Psoas muscle (tissue), 8 donors: ENCODE measurements around the gene PTPN3. TPM values are rescaled to one million over a fixed set of nuclear protein-coding genes. Genes with fewer than 3 reads are reported as not detected.
"Not testable (repeated sequence)": the region's sequence is repeated elsewhere in the genome, so short reads cannot be mapped to it uniquely, and the experiment has no call there.

Experiments
- ATAC-seq, 4 donors: fragments of 200-7000 bp; cut with Tn5 transposase; one replicate each; pipeline ENCODE4 v1.9.1; 2020; ENCODE audit warnings: moderate library complexity in 3 of 4, mild to moderate bottlenecking in 2 of 4
- DNase-seq, 2 donors: peaks; one replicate each; pipeline ENCODE4 v3.0.0-alpha.2; 2020
- H3K27ac ChIP-seq: fragments of 200-600 bp; one replicate; pipeline ENCODE4 v1.8.0; 2022
- H3K27me3 ChIP-seq, 3 donors: fragments of 200-600 bp in 1 of 3; one replicate each; pipeline versions ENCODE4 v1.6.1 to v1.8.0; 2013 to 2022; ENCODE audit warnings: low read length in 2 of 3, mild to moderate bottlenecking in 2 of 3, moderate library complexity in 1 of 3; ENCODE audit not compliant: insufficient read depth in 3 of 3
- H3K36me3 ChIP-seq, 2 donors: fragments of 200-600 bp in 1 of 2; one replicate each; pipeline versions ENCODE4 v1.6.1 to v1.8.0; 2013 to 2022; ENCODE audit warnings: low read depth in 1 of 2, mild to moderate bottlenecking in 1 of 2, moderate library complexity in 1 of 2; ENCODE audit not compliant: insufficient read depth in 1 of 2
- H3K4me1 ChIP-seq: fragments of 200-600 bp; one replicate; pipeline ENCODE4 v1.8.0; 2022
- H3K4me3 ChIP-seq: fragments of 200-600 bp; one replicate; pipeline ENCODE4 v1.8.0; 2022; ENCODE audit warnings: mild to moderate bottlenecking
- H3K9me3 ChIP-seq: fragments of 200-600 bp; one replicate; pipeline ENCODE4 v1.8.0; 2022
- WGBS, 3 donors: extraction: QIAGEN DNeasy Blood & Tissue Kit; methylation state at CpG; one replicate each; pipeline versions ENCODE4 v1.1.6 to v1.1.7; 2013; 5-methylcytosine and 5-hydroxymethylcytosine counted together
- intact Hi-C, 2 donors: fragments of 100-400 bp; cut with DNase I; formaldehyde crosslinking; loops; one replicate each; pipeline versions ENCODE4 v1.11.0 to v1.14.2; 2022
- polyA plus RNA-seq, 3 donors: library from polyadenylated mRNA; stranded (reverse); fragments of 200-250 nt; gene quantifications; one replicate each; pipeline ENCODE4 v1.2.3, GENCODE V29; 2013
- total RNA-seq, 4 donors: library from RNA; stranded (reverse); fragmentation: NEBNext Ultra II Directional in 2 of 4; extraction: Animal tissue kit (Norgen Biotek cat#: 25700) in 2 of 4; gene quantifications; one replicate each; pipeline versions ENCODE4 v1.2.1 to v1.2.4, GENCODE V29; 2021 to 2023
- TF ChIP-seq, protein P1 (sequence below): fragments of 200-600 bp; IDR thresholded peaks from one replicate; pipeline ENCODE4 v1.8.0; 2022; ENCODE audit warnings: antibody characterized with exemption
- donor health status: healthy with polysubstance abuse.
- donor health status: DM: no; HTN: no; CAD: no; lungs with moderate emphysema.
- donor health status: Bipolar disorder and iron deficiency.
- donor health status: healthy.
- donor health status: DM: yes; HTN: yes; CAD: no.
- donor health status: DM: no; HTN: no; CAD: no.
- donor health status: DM: no; HTN: no; CAD: no.
- donor health status: DM: yes; HTN: yes; CAD: no.

PTPN3 gene
- total and polyA plus RNA-seq, 7 donors: 8.8 to 130 (median 46.5) TPM

DNA sequence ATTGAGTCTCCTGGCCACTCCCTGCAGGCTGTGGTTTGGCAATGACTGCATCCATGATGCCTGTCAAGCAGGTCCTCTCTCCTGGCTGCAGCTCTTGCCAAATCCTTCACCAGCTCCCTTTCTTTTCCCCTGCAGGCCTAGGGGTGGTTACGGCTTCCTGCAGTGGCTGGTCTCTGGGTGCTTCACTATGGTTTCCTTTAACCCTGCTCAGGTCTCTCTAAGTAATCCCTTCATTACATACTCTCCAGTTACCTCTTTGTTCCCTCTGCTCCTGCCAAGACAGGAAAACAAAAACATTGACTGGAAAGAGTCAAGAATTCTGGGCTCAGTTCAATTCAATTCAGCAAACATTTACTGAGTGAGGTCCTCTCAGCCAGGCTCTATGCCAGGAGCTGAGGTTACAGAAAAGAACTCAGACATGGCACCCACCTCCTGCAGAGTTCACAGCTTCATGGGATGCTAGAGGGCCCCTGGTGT lies 19.8 kb upstream of the PTPN3 start:
- WGBS, 3 donors: 78 to 92% (median 91%) methylated on average over 1 of the region's 1 CpG
- Histone ChIP-seq H3K27me3 (no peaks in the 10 kb centered on the region), H3K36me3 (no peaks in the 10 kb centered on the region), H3K4me1 (peaks cover 4% of the 10 kb centered on the region), H3K27ac (no peak overlapping the region), H3K4me3 (no peak overlapping the region), H3K9me3 (no peaks in the 10 kb centered on the region)
- intact Hi-C loops: loop anchor here in 1 of 2 donors (5.0 kb wide), 1 partner anchor 76 kb away; no protein-coding TSS in a partner anchor
- TF ChIP-seq, protein P1, sequence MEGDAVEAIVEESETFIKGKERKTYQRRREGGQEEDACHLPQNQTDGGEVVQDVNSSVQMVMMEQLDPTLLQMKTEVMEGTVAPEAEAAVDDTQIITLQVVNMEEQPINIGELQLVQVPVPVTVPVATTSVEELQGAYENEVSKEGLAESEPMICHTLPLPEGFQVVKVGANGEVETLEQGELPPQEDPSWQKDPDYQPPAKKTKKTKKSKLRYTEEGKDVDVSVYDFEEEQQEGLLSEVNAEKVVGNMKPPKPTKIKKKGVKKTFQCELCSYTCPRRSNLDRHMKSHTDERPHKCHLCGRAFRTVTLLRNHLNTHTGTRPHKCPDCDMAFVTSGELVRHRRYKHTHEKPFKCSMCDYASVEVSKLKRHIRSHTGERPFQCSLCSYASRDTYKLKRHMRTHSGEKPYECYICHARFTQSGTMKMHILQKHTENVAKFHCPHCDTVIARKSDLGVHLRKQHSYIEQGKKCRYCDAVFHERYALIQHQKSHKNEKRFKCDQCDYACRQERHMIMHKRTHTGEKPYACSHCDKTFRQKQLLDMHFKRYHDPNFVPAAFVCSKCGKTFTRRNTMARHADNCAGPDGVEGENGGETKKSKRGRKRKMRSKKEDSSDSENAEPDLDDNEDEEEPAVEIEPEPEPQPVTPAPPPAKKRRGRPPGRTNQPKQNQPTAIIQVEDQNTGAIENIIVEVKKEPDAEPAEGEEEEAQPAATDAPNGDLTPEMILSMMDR: no peak
- no peak for ATAC-seq
- DNase-seq: no peak

DNA sequence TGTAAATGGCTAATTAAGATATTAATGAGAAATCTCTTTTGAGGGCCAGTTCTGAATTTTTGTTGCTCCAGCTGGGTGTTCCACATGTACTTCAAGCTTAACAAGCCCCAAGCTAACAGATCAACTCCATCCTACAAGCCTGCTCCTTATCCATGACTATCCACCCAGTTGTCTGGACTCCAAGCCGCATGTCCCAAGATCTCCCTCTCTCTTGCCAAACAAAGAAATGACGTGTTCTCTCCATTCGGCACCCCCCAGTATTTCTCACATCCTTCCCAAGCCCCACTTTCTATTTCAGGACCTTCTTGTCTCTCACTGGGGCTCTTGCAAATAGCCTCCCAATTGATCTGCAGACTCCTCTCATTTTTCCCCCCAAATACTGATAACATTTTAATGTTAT lies 15.8 kb upstream of the PTPN3 start:
- H3K4me1 ChIP-seq: no peaks in the 10 kb centered on the region
- no peak for DNase-seq
- H3K9me3 ChIP-seq: no peaks in the 10 kb centered on the region
- H3K27me3 ChIP-seq: no peaks in the 10 kb centered on the region
- WGBS, 3 donors: 76 to 85% (median 83%) methylated on average over 3 of the region's 3 CpGs
- intact Hi-C loops: no loop called here
- H3K36me3 ChIP-seq: no peaks in the 10 kb centered on the region
- H3K4me3 ChIP-seq: no peak overlapping the region
- TF ChIP-seq, protein P1: no peak
- no peak for ATAC-seq
- H3K27ac ChIP-seq: no peak overlapping the region

DNA sequence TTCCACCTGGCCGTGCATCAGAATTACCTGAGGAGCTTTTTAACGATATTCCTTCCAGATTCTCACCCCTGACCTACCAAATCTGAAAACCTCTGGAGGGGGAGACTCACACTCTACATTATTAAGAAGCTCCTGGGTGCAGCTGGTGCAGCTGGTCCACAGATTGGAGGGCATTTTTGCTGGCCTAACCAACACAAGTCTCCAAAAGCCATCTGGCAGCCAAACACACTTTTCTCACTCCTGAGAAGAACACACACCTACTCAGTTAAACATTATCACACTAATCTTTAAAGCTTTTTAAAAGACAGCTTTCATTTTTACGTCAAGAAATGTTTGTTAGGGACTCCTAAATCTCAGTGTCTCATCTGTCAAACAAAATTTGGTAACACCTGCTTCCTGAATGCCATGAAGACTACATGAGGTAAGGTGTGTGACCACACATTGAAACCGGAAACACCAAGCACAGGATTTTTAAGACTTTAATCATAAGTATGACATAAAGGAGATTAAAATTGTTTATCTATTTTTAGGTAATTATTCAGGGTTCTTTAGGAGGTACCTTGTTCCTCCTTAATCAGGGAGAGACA lies 14.2 kb upstream of the PTPN3 start:
- Histone ChIP-seq H3K27ac (no peak overlapping the region), H3K27me3 (no peaks in the 10 kb centered on the region), H3K4me3 (no peak overlapping the region), H3K4me1 (peaks cover 4% of the 10 kb centered on the region), H3K36me3 (no peaks in the 10 kb centered on the region), H3K9me3 (no peaks in the 10 kb centered on the region)
- DNase-seq: no peak
- TF ChIP-seq, protein P1: no peak
- WGBS, 3 donors: 77 to 84% (median 84%) methylated on average over 4 of the region's 4 CpGs
- ATAC-seq: no peak
- intact Hi-C loops: no loop called here

DNA sequence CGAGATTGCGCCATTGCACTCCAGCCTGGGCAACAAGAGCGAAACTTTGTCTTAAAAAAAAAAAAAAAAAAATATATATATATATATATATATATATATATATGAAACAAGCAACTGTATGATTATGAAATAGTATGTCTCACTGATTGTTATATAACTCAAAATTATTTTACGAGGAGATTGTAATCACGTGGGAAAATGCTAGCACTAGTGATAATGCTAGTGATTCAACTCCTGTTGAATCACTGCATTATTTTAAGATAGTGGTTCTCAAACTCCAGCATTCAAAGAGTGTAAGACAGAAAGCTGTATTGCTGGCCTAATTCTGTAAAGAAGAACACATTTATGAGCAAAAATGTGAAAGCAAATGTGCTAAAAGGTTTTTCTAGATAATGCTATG lies 12.4 kb upstream of the PTPN3 start:
- Histone ChIP-seq H3K27me3 (no peaks in the 10 kb centered on the region), H3K36me3 (no peaks in the 10 kb centered on the region), H3K9me3 (no peaks in the 10 kb centered on the region), H3K4me1 (peaks cover 11% of the 10 kb centered on the region), H3K27ac (no peak overlapping the region), H3K4me3 (no peak overlapping the region)
- ATAC-seq: no peak
- intact Hi-C loops: no loop called here
- DNase-seq: no peak
- WGBS, 3 donors: 85 to 88% (median 85%) methylated on average over 5 of the region's 5 CpGs
- TF ChIP-seq, protein P1: no peak

DNA sequence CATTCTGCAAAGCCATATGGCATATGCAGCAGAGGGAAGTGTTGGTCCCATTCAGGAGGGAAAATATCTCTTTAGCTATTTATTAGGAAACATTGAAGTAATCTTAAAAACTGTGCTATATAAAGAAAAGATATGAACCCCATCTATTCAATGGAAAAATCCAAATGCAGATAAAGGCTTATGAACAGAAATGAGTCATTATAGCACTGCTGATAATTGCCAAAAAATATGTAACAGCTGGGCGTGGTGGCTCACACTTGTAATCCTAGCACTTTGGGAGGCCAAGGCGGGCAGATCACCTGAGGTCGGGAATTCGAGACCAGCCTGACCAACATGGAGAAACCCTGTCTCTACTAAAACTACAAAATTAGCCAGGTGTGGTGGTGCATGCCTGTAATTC lies 11.9 kb upstream of the PTPN3 start:
- intact Hi-C loops, ATAC-seq, DNase-seq, H3K27ac ChIP-seq, H3K27me3 ChIP-seq, H3K4me3 ChIP-seq, H3K9me3 ChIP-seq, H3K36me3 ChIP-seq: not testable (repeated sequence)
- peaks cover 11% of the 10 kb centered on the region for H3K4me1 ChIP-seq
- WGBS, 3 donors: 71 to 82% (median 82%) methylated on average over 4 of the region's 4 CpGs
